ENCODE data around the gene C2CD3.

The C2CD3 gene

DNA sequence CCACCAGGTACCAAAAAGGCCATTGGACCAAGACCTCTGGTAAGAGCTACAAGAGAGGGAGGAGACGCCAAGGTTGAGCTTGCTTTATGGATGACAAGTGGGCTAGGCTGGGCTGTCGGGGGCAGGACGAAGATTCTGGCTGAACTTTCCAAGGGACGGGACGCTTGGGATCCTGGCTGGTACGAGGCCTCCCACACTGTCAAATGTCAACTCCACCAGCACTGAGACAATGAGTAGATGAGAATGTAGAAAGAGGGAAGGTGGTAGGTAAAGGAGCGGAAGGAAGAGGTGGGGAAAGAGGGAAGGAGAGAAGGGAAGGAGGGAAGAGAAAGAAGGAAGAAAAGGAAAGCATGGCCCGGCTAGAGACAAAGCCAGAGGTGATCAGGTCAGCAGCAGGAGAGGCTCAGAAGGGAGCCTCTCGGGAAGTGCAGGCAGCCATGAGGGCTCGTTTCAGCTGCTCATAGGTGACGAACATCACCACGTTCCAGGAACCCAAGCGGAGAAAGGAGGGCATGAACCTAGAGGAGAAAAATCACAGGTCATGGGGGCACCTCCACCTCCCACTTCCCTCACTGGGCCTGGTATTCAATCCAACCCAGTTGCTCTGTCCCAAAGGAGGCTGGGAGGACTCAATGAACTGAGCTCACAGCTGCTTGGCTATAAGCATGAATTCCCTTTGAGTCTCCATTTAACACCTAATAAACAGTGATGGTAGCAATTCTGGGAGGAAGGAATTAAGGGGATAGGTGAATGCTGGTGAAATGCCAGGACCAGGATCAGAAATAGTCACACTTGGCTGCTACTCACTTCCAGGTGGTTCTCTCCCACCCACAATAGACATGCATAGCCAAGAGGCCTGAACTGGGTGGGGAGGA is 196.0 kb downstream of the C2CD3 start:
- no peak for TF ChIP-seq CTCF (conservative IDR thresholded peaks at IDR 0.05; ENCODE audit: low read depth, low read length)
- H3K4me3 ChIP-seq (ENCODE audit: low read depth, low read length) = no peak overlapping the region
- no peak for DNase-seq (ENCODE audit: low read depth)

DNA sequence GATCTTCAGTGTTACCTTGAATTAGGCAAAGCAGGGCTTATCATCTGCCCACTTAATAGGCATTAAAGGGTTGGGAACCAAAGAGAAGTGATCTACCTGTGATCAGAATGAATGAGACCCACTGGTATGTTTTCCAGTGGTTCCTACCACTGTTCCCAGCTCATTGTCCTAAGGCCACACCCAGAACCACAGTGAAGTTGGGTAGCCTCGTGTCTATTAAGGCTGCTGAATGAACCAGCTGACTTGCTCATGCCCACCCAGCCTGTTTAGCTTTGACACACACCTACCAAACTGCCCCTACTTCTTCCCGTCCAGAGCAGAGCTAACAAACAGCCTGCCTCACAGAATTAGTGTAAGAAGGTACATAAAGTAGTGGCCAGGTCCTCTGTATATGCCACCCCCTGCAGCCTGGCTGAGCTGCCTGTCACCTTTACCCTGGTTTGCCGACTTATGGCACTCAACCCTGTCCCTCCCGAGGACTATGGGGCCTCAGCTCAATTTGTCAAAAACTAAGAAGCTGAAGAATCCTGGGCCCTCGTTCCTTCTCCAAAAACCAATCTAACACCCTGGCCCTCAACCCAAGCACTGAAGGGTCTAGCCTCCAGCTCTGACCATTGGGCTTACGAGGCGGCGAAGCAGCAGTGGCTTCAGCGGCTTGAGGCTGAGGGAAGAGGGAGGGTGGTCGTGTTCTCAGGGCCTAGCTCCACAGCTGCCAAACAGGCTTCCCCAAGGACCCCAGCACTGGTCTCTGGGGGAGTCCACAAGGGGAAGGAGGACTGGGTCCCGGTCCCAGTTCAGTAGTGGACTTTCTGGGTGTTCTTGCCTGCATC is 198.0 kb downstream of the C2CD3 start:
- TF ChIP-seq CTCF (conservative IDR thresholded peaks at IDR 0.05; ENCODE audit: low read depth, low read length) = no peak
- no peak for DNase-seq (ENCODE audit: low read depth)
- no peak overlapping the region for H3K4me3 ChIP-seq (ENCODE audit: low read depth, low read length)

GRCh38 chr11:73972187-73972586 is 198.6 kb downstream of the C2CD3 start:
- no peak for DNase-seq (ENCODE audit: low read depth)
- TF ChIP-seq CTCF (conservative IDR thresholded peaks at IDR 0.05; ENCODE audit: low read depth, low read length) = no peak
- no peak overlapping the region for H3K4me3 ChIP-seq (ENCODE audit: low read depth, low read length)

DNA sequence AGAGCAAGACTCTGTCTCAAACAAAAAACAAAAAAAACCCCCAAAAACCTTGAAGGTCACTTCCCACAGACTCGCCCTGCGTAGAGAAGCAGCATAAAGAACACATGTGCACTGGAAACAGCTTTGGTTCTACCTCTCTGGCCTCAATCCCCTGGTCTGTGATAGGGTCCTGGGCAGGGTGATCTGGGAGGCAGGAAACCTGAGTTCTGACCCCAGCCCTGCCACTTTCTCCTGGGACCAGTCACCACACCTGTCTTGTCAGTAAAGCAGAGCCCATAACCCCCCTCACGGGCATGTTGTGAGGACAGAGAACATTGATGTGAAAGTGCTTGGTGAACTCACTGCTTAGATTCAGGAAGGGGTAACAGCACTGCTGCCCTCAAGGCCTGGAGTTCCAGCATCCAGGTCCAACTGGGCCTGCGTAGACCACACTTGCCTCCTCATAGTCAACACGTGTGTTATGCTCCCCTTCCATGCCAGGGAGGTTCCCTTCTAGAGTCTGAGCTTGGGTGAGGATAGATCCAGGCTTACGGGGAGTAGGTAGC is 199.6 kb downstream of the C2CD3 start:
- no peak for TF ChIP-seq CTCF (conservative IDR thresholded peaks at IDR 0.05; ENCODE audit: low read depth, low read length)
- H3K4me3 ChIP-seq (ENCODE audit: low read depth, low read length) = no peak overlapping the region
- no peak for DNase-seq (ENCODE audit: low read depth)

DNA sequence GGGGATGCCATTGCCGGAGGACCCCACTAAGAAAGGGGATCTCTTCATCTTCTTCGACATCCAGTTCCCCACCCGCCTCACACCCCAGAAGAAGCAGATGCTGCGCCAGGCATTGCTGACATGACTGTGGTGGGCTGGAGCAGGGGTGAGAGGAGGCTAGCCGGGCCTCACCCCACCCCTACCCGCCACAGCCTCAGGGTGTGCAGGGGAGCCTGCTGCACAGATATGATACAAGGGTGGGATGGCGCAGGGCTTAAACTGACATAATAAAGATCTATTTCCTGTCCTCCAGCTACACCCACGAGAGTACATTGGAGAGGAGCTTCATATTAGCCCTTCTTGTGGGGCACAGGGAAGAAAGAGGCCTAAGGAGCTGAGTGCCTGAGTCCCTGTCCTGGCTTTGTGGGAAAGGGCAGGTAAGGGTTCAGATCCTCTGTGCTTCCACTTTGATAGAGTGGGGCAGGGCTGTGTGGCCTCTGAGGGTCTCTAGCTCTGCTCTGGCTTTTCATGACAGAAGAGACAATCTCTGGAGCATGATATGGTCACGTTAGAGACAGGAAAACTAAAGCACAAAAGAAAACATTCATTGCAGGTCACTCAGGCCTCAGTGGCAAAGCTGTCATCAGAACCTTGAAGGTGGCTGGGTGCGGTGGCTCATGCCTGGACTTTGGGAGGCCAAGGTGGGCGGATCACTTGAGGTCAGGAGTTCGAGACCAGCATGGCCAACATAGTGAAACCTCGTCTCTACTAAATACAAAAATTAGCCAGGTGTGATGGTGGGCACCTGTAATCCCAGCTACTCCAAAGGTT is 200.6 kb downstream of the C2CD3 start:
- no peak for DNase-seq (ENCODE audit: low read depth)
- no peak for TF ChIP-seq CTCF (conservative IDR thresholded peaks at IDR 0.05; ENCODE audit: low read depth, low read length)
- no peak overlapping the region for H3K4me3 ChIP-seq (ENCODE audit: low read depth, low read length)

- no peak overlapping the region for H3K4me3 ChIP-seq (ENCODE audit: low read depth, low read length)
- no peak for TF ChIP-seq CTCF (conservative IDR thresholded peaks at IDR 0.05; ENCODE audit: low read depth, low read length)
- no peak for DNase-seq (ENCODE audit: low read depth)
These were observed 201.7 kb downstream of the C2CD3 start for GRCh38 chr11:73969091-73969490.

All from choroid plexus epithelial cell (primary cell).